Peyer's patch (tissue), 4 donors: ENCODE results near the gene BEGAIN.

Experiments used
- CTCF ChIP-seq, 6 experiments: fragments of 450-650 bp in 4 of 6; fragments of 200-600 bp in 2 of 6; sonication (generic) in 1 of 6; IDR thresholded peaks; one replicate each; pipeline ENCODE4 v1.5.1; 2017 to 2019; ENCODE audit warnings: antibody characterized with exemption in 6 of 6, mild to moderate bottlenecking in 3 of 6, moderate library complexity in 1 of 6
- POLR2A ChIP-seq, 2 donors: fragments of 450-650 bp; IDR thresholded peaks; one replicate each; pipeline ENCODE4 v1.5.1; 2017; ENCODE audit warnings: antibody characterized with exemption in 2 of 2, mild to moderate bottlenecking in 2 of 2, moderate library complexity in 2 of 2

DNA sequence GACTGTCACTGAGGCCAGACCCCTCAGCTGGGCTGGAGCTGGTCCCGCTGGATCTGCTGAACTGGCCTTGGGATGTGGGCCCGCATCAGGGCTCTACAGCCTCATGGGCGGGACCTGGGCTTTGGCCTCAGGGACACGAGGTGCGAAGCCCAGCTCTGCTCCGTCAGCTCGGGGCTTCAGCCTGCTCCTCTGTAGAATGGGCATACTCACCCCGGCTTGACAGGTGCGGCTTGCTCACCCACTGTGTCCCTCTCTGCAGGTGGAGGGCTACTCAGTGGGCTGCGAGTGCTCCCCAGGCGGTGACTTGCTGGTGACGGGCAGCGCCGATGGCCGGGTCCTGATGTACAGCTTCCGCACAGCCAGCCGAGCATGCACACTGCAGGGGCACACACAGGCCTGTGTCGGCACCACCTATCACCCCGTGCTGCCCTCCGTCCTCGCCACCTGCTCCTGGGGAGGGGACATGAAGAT, 57.6 kb downstream of the BEGAIN start:
- no peak for TF ChIP-seq CTCF (IDR thresholded peaks at IDR 0.05)
- no peak for TF ChIP-seq POLR2A (IDR thresholded peaks at IDR 0.05)
